HuH-7.5 (cell line): ENCODE data around the gene PACC1.
"Not testable (repeated sequence)": the region's sequence is repeated elsewhere in the genome, so short reads cannot be mapped to it uniquely, and the experiment has no call there.

Experiments
- DNase-seq: peaks from one replicate; pipeline ENCODE4 v3.0.0; 2011; ENCODE audit warnings: low spot score

Gene PACC1

DNA sequence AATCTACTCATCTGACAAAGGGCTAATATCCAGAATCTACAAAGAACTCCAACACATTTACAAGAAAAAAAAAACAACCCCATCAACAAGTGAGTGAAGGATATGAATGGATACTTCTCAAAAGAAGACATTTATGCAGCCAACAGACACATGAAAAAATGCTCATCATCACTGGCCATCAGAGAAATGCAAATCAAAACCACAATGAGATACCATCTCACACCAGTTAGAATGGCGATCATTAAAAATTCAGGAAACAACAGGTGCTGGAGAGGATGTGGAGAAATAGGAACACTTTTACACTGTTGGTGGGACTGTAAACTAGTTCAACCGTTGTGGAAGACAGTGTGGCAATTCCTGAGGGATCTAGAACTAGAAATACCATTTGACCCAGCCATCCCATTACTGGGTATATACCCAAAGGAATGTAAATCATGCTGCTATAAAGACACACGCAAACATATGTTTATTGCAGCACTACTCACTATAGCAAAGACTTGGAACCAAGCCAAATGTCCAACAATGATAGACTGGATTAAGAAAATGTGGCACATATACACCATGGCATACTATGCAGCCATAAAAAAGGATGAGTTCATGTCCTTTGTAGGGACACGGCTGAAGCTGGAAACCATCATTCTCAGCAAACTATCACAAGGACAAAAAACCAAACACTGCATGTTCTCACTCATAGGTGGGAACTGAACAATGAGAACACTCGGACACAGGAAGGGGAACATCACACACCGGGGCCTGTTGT is 18.8 kb downstream of the PACC1 start:
- not testable (repeated sequence) for DNase-seq

GRCh38 chr1:212388985-212389716 is 25.5 kb downstream of the PACC1 start:
- DNase-seq = no peak

DNA sequence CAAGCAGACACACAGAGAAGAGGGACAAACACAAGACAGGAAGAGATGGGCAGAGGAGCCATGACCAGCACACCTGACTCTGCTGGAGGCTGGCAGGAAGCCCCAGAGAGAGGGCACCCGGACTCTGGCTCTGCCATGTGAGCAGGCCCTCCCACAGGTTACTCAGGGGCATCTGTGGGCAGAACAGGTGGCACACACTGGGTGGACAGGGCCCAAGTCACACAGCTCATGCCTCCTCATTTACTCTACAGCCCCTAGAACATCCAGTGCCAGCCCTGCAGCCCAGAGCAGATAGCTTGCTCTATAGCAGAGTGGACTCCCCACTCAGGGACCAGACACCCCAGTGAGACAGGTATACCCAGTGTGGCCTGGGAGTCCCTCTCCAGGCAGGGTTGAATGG is 28.7 kb downstream of the PACC1 start:
- DNase-seq = no peak

- DNase-seq = no peak
Measured at GRCh38 chr1:212381397-212382035, 33.2 kb downstream of the PACC1 start.

- no peak for DNase-seq
Measured at GRCh38 chr1:212379366-212379765, 35.3 kb downstream of the PACC1 start.

DNA sequence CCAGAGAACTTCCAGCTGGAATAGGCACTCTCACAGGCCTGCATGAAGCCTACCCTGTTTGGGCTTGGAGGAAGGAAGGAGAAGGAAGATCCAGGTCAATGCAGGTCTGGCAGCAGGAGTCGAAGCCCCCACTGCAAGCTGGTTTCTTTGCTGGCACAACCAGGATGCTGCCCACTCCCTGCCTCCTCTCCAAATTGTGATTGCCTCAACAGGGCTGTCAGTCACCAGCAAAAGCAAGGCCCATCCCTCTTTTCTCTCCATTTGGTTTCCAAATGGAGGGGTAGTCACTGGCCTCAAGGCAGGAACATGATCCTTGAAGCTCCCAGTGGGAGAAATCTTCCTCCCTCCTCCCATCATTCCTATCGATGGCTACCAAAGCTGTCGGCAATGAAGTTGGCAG is 37.0 kb downstream of the PACC1 start:
- DNase-seq = no peak

- DNase-seq = no peak
Measured at GRCh38 chr1:212375986-212376385, 38.7 kb downstream of the PACC1 start.

DNA sequence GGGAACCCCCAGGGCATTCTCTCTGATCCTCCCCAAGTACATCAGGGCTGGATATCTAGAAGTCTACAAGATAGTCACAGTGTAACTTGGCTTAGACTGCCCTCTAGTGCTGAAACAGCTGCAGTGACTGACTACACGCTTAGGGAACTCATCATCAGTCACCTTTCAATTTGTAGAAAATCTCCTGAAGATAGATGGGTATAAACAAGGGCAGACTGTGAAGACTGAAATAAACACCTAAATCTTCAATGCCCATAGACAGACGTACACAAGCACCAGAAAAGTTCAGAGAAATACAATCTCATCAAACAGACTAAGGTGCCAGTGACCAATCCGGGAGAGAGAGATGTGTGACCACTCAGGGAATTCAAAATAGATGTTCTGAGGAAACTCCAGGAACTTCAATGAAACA is 46.6 kb downstream of the PACC1 start:
- DNase-seq = peak; percentile 29

DNA sequence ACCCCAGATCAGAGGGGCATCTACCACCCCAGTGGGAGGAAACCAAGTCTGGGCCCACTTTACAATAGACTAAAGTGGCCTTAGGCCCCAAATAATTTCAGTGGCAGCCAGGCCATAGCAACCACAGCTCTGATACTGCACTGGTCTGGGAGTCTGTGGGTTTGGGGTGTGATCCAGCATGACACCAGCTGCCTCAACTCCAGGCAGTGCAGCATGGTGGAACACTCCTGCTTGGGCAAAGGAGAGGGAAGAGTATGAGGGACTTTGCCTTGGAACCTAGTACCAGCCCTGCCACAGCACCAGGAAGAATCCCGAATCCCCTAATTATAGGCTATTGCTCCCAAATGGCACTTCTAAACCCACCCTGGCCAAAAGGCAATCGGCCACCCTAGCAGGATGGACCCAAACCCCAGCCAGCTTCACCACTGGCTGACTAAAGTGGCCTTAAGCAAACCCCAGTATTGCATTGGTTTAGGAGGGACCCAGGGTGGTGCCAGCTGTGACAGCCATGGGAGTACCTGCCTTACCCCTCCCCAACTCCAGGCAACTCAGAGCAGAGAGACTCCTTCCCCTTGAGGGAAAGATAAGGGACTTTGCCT is 47.1 kb downstream of the PACC1 start:
- DNase-seq = no peak

DNA sequence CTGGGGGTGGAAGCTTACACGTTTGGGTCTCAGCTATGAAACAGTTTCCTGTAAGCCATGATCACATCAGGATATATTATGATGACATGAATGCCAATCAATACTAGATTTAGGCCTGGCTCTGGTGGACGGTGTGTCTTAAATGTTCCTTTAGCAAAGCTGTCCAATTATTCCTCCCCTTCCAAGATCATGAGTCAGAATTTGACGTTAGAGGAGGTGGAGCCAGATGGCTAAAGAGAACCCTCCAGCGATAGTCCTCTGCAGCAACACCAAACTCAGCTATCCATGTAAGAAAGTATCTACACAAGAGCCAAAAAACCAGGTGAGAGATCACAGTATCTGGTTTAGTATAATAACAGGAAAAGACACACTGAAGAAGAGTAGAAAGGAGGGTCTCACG is 47.8 kb downstream of the PACC1 start:
- DNase-seq = no peak

DNA sequence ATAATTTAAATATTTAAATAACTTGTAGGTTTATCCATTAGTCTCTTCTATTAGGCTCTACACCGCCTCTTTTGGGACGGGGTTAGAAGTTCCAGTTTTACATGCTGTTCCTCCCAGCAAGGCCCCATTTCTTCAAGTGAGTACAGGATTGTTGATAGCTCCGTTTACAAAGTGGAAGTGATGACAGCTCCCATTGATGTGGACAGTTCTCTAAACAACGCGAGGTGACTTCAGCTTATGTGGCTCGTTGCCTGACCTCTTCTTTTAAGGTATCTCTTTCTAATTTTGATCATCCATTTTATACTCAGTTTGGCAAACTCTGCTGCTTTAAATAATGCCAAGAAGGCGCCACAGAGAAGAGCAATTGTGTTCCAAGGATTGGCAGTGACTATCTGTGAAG is 49.7 kb downstream of the PACC1 start:
- no peak for DNase-seq

GRCh38 chr1:212359794-212360479 is 54.7 kb downstream of the PACC1 start:
- no peak for DNase-seq

GRCh38 chr1:212355230-212355969 is 59.3 kb downstream of the PACC1 start:
- no peak for DNase-seq

- no peak for DNase-seq
Measured at GRCh38 chr1:212354464-212354863, 60.2 kb downstream of the PACC1 start.

- DNase-seq = no peak
Measured at GRCh38 chr1:212353181-212353580, 61.5 kb downstream of the PACC1 start.

- no peak for DNase-seq
Measured at GRCh38 chr1:212351588-212352362, 62.9 kb downstream of the PACC1 start.

DNA sequence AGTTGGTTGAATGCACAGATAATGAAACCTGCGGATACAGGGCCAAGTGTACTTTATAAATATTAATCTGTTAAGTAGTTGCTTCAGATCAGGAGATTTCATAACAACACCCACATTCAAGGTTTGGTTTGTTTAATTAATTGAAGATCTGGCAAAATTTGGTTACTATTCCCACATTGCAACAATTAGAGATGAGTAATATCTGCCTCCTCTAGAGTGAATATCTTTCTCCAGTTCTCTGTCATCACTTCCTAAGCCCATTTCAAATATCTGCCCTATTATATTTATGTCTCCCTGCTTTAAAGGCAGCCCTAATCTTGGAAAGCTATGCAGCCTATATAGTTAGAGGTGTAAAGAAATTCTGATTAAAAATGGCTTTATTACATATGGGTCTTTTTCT is 68.1 kb downstream of the PACC1 start:
- no peak for DNase-seq

GRCh38 chr1:212344905-212345304 is 69.8 kb downstream of the PACC1 start:
- no peak for DNase-seq

DNA sequence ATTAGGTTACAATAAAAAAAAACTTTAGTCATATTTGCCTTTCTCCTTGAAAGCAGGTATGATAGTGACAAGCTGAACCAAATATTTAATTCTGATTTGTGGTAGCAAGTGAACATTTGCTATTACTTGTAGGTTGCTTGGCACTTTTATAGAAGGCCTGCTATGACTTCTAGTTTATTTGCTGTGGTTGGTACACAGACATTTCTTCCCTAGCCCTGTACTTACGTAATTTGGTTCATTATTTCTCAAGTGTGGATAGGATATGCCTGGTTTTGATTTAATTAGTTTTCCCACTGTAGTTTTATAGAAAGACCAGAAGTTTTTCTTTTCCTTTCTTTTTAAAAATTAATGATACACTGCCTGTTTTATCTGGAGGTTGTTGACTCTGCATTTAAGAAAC is 73.6 kb downstream of the PACC1 start:
- DNase-seq = no peak

DNA sequence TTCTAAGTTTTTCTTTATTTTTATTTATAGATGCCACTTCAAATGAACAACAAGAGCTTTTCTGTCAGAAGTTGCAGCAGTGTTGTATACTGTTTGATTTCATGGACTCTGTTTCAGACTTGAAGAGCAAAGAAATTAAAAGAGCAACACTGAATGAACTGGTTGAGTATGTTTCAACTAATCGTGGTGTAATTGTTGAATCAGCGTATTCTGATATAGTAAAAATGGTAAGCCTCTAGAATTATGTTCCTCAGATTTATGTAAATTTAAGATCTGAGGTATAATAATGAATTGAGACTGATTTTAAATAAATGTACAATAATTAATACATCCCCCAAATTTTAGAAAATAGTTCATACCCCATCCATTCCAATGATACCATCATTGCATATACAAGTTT is 85.6 kb downstream of the PACC1 start:
- DNase-seq = no peak

GRCh38 chr1:212328248-212328647 is 86.4 kb downstream of the PACC1 start:
- DNase-seq = no peak
